HepG2 (cell line): ENCODE measurements around the gene OR2V2. TPM values are rescaled to one million over a fixed set of nuclear protein-coding genes. Genes with fewer than 3 reads are reported as not detected.

Experiments
- ATAC-seq: fragments of 200-7000 bp; cut with Tn5 transposase; 3 replicates; pipeline ENCODE4 v1.9.1; 2020; ENCODE audit warnings: mild to moderate bottlenecking, moderate library complexity
- BruUV-seq: library from RNA; stranded (reverse); fragments of 400-500 nt; replicated peaks from 2 replicates; lab custom pipeline; 2021; lab: Mats Ljungman, UMichigan
- CTCF ChIA-PET: fragments of 300-600 bp; formaldehyde crosslinking; extraction: SDS; loops from one replicate; lab custom pipeline; 2021; ENCODE audit warnings: low total read pairs, inconsistent platforms, low intra/inter-chr PET ratio; lab: Yijun Ruan, JAX
- POLR2A ChIA-PET: fragments of 350-600 bp; sonication (Branson Sonifier 250); formaldehyde crosslinking; loops from one replicate; lab custom pipeline; 2020; ENCODE audit warnings: antibody characterized with exemption, inconsistent platforms; lab: Yijun Ruan, JAX
- DNase-seq: peaks from one replicate; pipeline ENCODE4 v3.0.0-alpha.2; 2015; ENCODE audit warnings: low spot score
- FAIRE-seq: peaks from 3 replicates; lab custom pipeline; 2011; peaks lifted over from hg19 to GRCh38; lab: Jason Lieb, UNC
- H2AFZ ChIP-seq: one replicate; pipeline ENCODE4 v1.6.1; 2011; ENCODE audit warnings: low read length, inconsistent platforms
- H3K27ac ChIP-seq: fragments of 300-600 bp; 3 replicates; pipeline ENCODE4 v1.8.0; 2011; ENCODE audit warnings: mixed run types, mild to moderate bottlenecking, mixed read lengths, low read length, inconsistent platforms; ENCODE audit not compliant: insufficient read depth; ENCODE audit errors: extremely low read length
- H3K27me3 ChIP-seq, 2 experiments: fragments of 200-600 bp in 1 of 2; 2 replicates in 1 of 2; 3 replicates in 1 of 2; pipeline versions ENCODE4 v1.6.0 to v1.8.0; 2011; ENCODE audit warnings: low read length in 2 of 2, mild to moderate bottlenecking in 2 of 2, moderate library complexity in 2 of 2, inconsistent platforms in 1 of 2; ENCODE audit not compliant: insufficient read depth in 2 of 2, control insufficient read depth in 1 of 2
- H3K36me3 ChIP-seq, 2 experiments: fragments of 200-600 bp in 1 of 2; replicated peaks in 1 of 2; 2 replicates in 1 of 2; 3 replicates in 1 of 2; pipeline versions ENCODE4 v1.5.1 to v1.8.0; 2011; ENCODE audit warnings: low read length in 2 of 2, inconsistent platforms in 1 of 2; ENCODE audit not compliant: insufficient read depth in 2 of 2, control insufficient read depth in 1 of 2
- H3K4me1 ChIP-seq: 2 replicates; pipeline ENCODE4 v1.5.1; 2012; ENCODE audit warnings: low read length, inconsistent platforms; ENCODE audit not compliant: insufficient read depth
- H3K4me2 ChIP-seq: 2 replicates; pipeline ENCODE4 v1.6.0; 2011; ENCODE audit warnings: low read depth, low read length, inconsistent platforms
- H3K4me3 ChIP-seq, 3 experiments: fragments of 200-600 bp in 1 of 3; sonication (generic), shearing (Covaris generic) in 1 of 3; replicated peaks in 1 of 3; 2 replicates each; pipeline ENCODE4 v1.5.1; 2011 to 2016; ENCODE audit warnings: low read length in 3 of 3, inconsistent platforms in 2 of 3, low read depth in 2 of 3, mild to moderate bottlenecking in 2 of 3, control low read depth in 1 of 3, mixed read lengths in 1 of 3; ENCODE audit not compliant: insufficient read depth in 1 of 3
- H3K79me2 ChIP-seq: one replicate; pipeline ENCODE4 v1.6.1; 2011; ENCODE audit warnings: low read length, inconsistent platforms; ENCODE audit not compliant: insufficient read depth
- H3K9ac ChIP-seq: 2 replicates; pipeline ENCODE4 v1.6.0; 2011; ENCODE audit warnings: mild to moderate bottlenecking, low read depth, low read length, inconsistent platforms; ENCODE audit not compliant: insufficient read depth
- H3K9me3 ChIP-seq: 2 replicates; pipeline ENCODE4 v1.5.1; 2012; ENCODE audit warnings: mild to moderate bottlenecking, low read length
- H4K20me1 ChIP-seq: 2 replicates; pipeline ENCODE4 v1.6.0; 2011; ENCODE audit warnings: inconsistent platforms, mild to moderate bottlenecking, low read length, moderate library complexity; ENCODE audit not compliant: insufficient read depth
- BRCA1 ChIP-seq: sonication (generic); formaldehyde crosslinking; IDR thresholded peaks from 2 replicates; pipeline ENCODE4 v1.4.0; 2020; ENCODE audit warnings: missing genetic modification reagents
- ERF ChIP-seq: IDR thresholded peaks from 2 replicates; pipeline ENCODE4 v1.6.1; 2018; ENCODE audit warnings: missing biosample characterization, missing genetic modification reagents
- FOSL2 ChIP-seq: sonication (generic); formaldehyde crosslinking; IDR thresholded peaks from 2 replicates; pipeline ENCODE4 v1.4.0; 2020; ENCODE audit warnings: missing genetic modification reagents
- IKZF1 ChIP-seq: fragments of 450-650 bp; IDR thresholded peaks from 2 replicates; pipeline ENCODE4 v1.7.1; 2016
- LBX2 ChIP-seq: sonication (generic); formaldehyde crosslinking; IDR thresholded peaks from 2 replicates; pipeline ENCODE4 v1.5.0; 2020; ENCODE audit warnings: missing genetic modification reagents, mild to moderate bottlenecking, borderline replicate concordance
- MTA1 ChIP-seq: sonication (generic); formaldehyde crosslinking; IDR thresholded peaks from 2 replicates; pipeline ENCODE4 v1.4.0; 2020; ENCODE audit warnings: missing genetic modification reagents, mild to moderate bottlenecking, borderline replicate concordance
- MXD1 ChIP-seq: sonication (generic); formaldehyde crosslinking; IDR thresholded peaks from 2 replicates; pipeline ENCODE4 v1.4.0; 2020; ENCODE audit warnings: mild to moderate bottlenecking, missing genetic modification reagents
- NR2F6 ChIP-seq, 2 experiments: IDR thresholded peaks; 2 replicates each; pipeline ENCODE4 v1.6.1; 2016; ENCODE audit warnings: antibody characterized with exemption in 1 of 2, mild to moderate bottlenecking in 1 of 2
- NR3C1 ChIP-seq: sonication (generic); formaldehyde crosslinking; IDR thresholded peaks from 2 replicates; pipeline ENCODE4 v1.4.0; 2020; ENCODE audit warnings: missing genetic modification reagents
- PHB2 ChIP-seq: fragments of 450-650 bp; IDR thresholded peaks from 2 replicates; pipeline ENCODE4 v1.6.1; 2018; ENCODE audit not compliant: partially characterized antibody
- SRSF9 ChIP-seq: fragments of 200-400 bp; formaldehyde crosslinking; IDR thresholded peaks from 2 replicates; pipeline ENCODE4 v1.6.1; 2018; ENCODE audit warnings: borderline replicate concordance, mild to moderate bottlenecking, low read depth, low read length; ENCODE audit not compliant: insufficient read depth, poor library complexity, severe bottlenecking
- STAT5B ChIP-seq: sonication (generic); formaldehyde crosslinking; IDR thresholded peaks from 2 replicates; pipeline ENCODE4 v1.4.0; 2020; ENCODE audit warnings: missing genetic modification reagents
- ZNF180 ChIP-seq: sonication (generic); formaldehyde crosslinking; IDR thresholded peaks from 2 replicates; pipeline ENCODE4 v1.4.0; 2020; ENCODE audit warnings: low read depth, missing genetic modification reagents, borderline replicate concordance
- ZNF274 ChIP-seq: sonication (generic); formaldehyde crosslinking; IDR thresholded peaks from 2 replicates; pipeline ENCODE4 v1.5.1; 2020; ENCODE audit warnings: mild to moderate bottlenecking, missing genetic modification reagents
- ZNF333 ChIP-seq: sonication (generic); formaldehyde crosslinking; IDR thresholded peaks from 2 replicates; pipeline ENCODE4 v1.4.0; 2020; ENCODE audit warnings: mild to moderate bottlenecking, missing genetic modification reagents, borderline replicate concordance
- ZNF343 ChIP-seq: sonication (generic); formaldehyde crosslinking; IDR thresholded peaks from 2 replicates; pipeline ENCODE4 v1.4.0; 2020; ENCODE audit warnings: mild to moderate bottlenecking, missing genetic modification reagents
- ZNF557 ChIP-seq: sonication (generic); formaldehyde crosslinking; IDR thresholded peaks from 2 replicates; pipeline ENCODE4 v1.4.0; 2020; ENCODE audit warnings: missing genetic modification reagents
- ZNF609 ChIP-seq: sonication (generic); formaldehyde crosslinking; IDR thresholded peaks from 2 replicates; pipeline ENCODE4 v1.4.0; 2020; ENCODE audit warnings: mild to moderate bottlenecking, missing genetic modification reagents, borderline replicate concordance
- ZNF75D ChIP-seq: sonication (generic); formaldehyde crosslinking; IDR thresholded peaks from 2 replicates; pipeline ENCODE4 v1.8.1; 2023; ENCODE audit warnings: missing genetic modification reagents, mild to moderate bottlenecking, borderline replicate concordance
- WGBS: methylation state at CpG from one replicate; pipeline ENCODE4 v1.1.6; 2017; ENCODE audit warnings: low lambda C conversion rate; 5-methylcytosine and 5-hydroxymethylcytosine counted together
- in situ Hi-C: cut with HindIII; loops from 2 replicates; pipeline ENCODE4 v1.10.0; 2017; ENCODE audit warnings: low pct_unique_long_range_greater_than_20kb; ENCODE audit not compliant: extremely low pct_ligation_motif_present
- intact Hi-C: fragments of 100-400 bp; cut with micrococcal nuclease; formaldehyde crosslinking; loops from one replicate; pipeline ENCODE4 v1.10.0; 2022; ENCODE audit not compliant: unreplicated experiment
- polyA plus RNA-seq, 8 experiments: library from polyadenylated mRNA; depleted of rRNA in 3 of 8; stranded (reverse) in 7 of 8; unstranded in 1 of 8; fragments of >200 nt; fragmentation: Illumina TruSeq in 4 of 8; extraction: Trizol in 4 of 8; gene quantifications; 2 replicates each; pipeline versions ENCODE4 v1.2.1 to v1.2.3, GENCODE V29; 2011 to 2016; ENCODE audit warnings: low read depth in 4 of 8, missing spikeins in 1 of 8, mixed read lengths in 1 of 8; ENCODE audit not compliant: insufficient read depth in 1 of 8
- total RNA-seq, 5 experiments: library from RNA; depleted of rRNA; stranded (reverse); fragments of >200 nt; fragmentation: Illumina TruSeq; extraction: Trizol; gene quantifications; 2 replicates each; pipeline ENCODE4 v1.2.3, GENCODE V29; 2016; ENCODE audit warnings: low read depth in 1 of 5

Gene OR2V2
- total and polyA plus RNA-seq, 2 of the 13 experiments (the other 11 are each of a cell fraction or from before 2014, with no cell fraction given) = not detected

GRCh38 chr5:181156758-181157157, 9.4 kb downstream of the OR2V2 start:
- DNase-seq (no peak), ATAC-seq (no peak)
- H3K9me3 ChIP-seq = no peaks in the 10 kb centered on the region
- no peak overlapping the region for H3K4me3 ChIP-seq
- H3K36me3 ChIP-seq = no peaks in the 10 kb centered on the region
- no peak for TF ChIP-seq BRCA1 (CRISPR knock-in tag)
- no peak for TF ChIP-seq NR2F6 (IDR thresholded peaks at IDR 0.05)
- no peak for TF ChIP-seq NR2F6 (CRISPR knock-in tag; IDR thresholded peaks at IDR 0.05)
- no peak for TF ChIP-seq LBX2 (CRISPR knock-in tag)
- TF ChIP-seq STAT5B = no peak
- no peak for TF ChIP-seq ZNF75D (CRISPR knock-in tag)
- no peak for TF ChIP-seq MXD1 (CRISPR knock-in tag)
- no peak for TF ChIP-seq ZNF557 (CRISPR knock-in tag)
- TF ChIP-seq ERF (CRISPR knock-in tag) = no peak
- TF ChIP-seq IKZF1 = no peak
- TF ChIP-seq ZNF333 (CRISPR knock-in tag) = no peak
- TF ChIP-seq ZNF180 (CRISPR knock-in tag) = no peak
- no peak for TF ChIP-seq NR3C1 (CRISPR knock-in tag)
- TF ChIP-seq SRSF9 = no peak
- no peak for TF ChIP-seq ZNF609 (CRISPR knock-in tag)
- TF ChIP-seq PHB2 = no peak
- no peak for TF ChIP-seq ZNF343 (CRISPR knock-in tag)
- no peak for TF ChIP-seq ZNF274 (CRISPR knock-in tag)
- no peak for TF ChIP-seq MTA1 (CRISPR knock-in tag)
- no peak for TF ChIP-seq FOSL2 (CRISPR knock-in tag)
- TF ChIP-seq, all 625 proteins: peak for 0
- H3K4me1 ChIP-seq = peaks cover 18% of the 10 kb centered on the region
- no peak overlapping the region for H3K9ac ChIP-seq
- 3% methylated on average over 3 of the region's 3 CpGs for WGBS
- no peaks in the 10 kb centered on the region for H3K79me2 ChIP-seq
- no peaks in the 10 kb centered on the region for H4K20me1 ChIP-seq
- peaks cover 3 to 35% of the 10 kb centered on the region in 2 experiments; a peak in 4 of 5 replicates for H3K27me3 ChIP-seq
- in situ Hi-C loops = loop anchor here (5.0 to 10.0 kb wide), 2 partner anchors 284 to 372 kb away; no protein-coding TSS in a partner anchor
- CTCF ChIA-PET = no interaction called here
- no peak overlapping the region for H3K27ac ChIP-seq
- FAIRE-seq = no peak
- intact Hi-C loops = loop anchor here (10.0 kb wide), 1 partner anchor 292 kb away; the partner anchor contains the start of gene ZFP62
- H2AFZ ChIP-seq = no peak overlapping the region
- no TSS peak for BruUV-seq
- POLR2A ChIA-PET = no interaction called here
- no peak overlapping the region for H3K4me2 ChIP-seq
